KMS-11 (cell line): ENCODE data around the gene ZNF689.

Experiments
- H2AFZ ChIP-seq: fragments of 200-600 bp; sonication (generic); 2 replicates; pipeline ENCODE4 v1.6.1; 2016; ENCODE audit warnings: antibody characterized with exemption, mixed run types, low read depth
- H3K27ac ChIP-seq: fragments of 200-600 bp; sonication (generic); 2 replicates; pipeline ENCODE4 v1.6.1; 2016; ENCODE audit warnings: mild to moderate bottlenecking, mixed run types
- H3K27me3 ChIP-seq: fragments of 200-600 bp; sonication (generic); 2 replicates; pipeline ENCODE4 v1.6.1; 2017; ENCODE audit warnings: mild to moderate bottlenecking, low read depth, mixed run types, moderate library complexity; ENCODE audit not compliant: insufficient read depth
- H3K36me3 ChIP-seq: fragments of 200-600 bp; sonication (generic); 2 replicates; pipeline ENCODE4 v1.6.1; 2017; ENCODE audit warnings: mild to moderate bottlenecking, mixed run types; ENCODE audit not compliant: insufficient read depth
- H3K4me1 ChIP-seq: fragments of 200-600 bp; sonication (generic); 2 replicates; pipeline ENCODE4 v1.6.1; 2016; ENCODE audit warnings: mild to moderate bottlenecking, low read depth, mixed run types; ENCODE audit not compliant: poor library complexity, severe bottlenecking
- H3K4me2 ChIP-seq: fragments of 200-600 bp; sonication (generic); 2 replicates; pipeline ENCODE4 v1.7.0; 2016; ENCODE audit warnings: mild to moderate bottlenecking, mixed run types
- H3K4me3 ChIP-seq: fragments of 200-600 bp; sonication (generic); IDR thresholded peaks from 2 replicates; pipeline ENCODE4 v1.6.1; 2017; ENCODE audit warnings: low read depth, low read length, mixed read lengths; ENCODE audit not compliant: insufficient read depth
- H3K79me2 ChIP-seq: fragments of 200-600 bp; sonication (generic); 2 replicates; pipeline ENCODE4 v1.6.1; 2016; ENCODE audit warnings: low read depth, mixed run types; ENCODE audit not compliant: insufficient read depth
- H3K9ac ChIP-seq: fragments of 200-600 bp; sonication (generic); 2 replicates; pipeline ENCODE4 v1.6.1; 2016; ENCODE audit warnings: mild to moderate bottlenecking, mixed run types
- H4K20me1 ChIP-seq: fragments of 200-600 bp; sonication (generic); 2 replicates; pipeline ENCODE4 v1.6.1; 2016; ENCODE audit warnings: mild to moderate bottlenecking, mixed run types; ENCODE audit not compliant: insufficient read depth
- CTCF ChIP-seq: fragments of 200-600 bp; sonication (generic); conservative IDR thresholded peaks from 2 replicates; pipeline ENCODE4 v1.6.1; 2017; ENCODE audit warnings: low read depth, mild to moderate bottlenecking, antibody characterized with exemption, low read length, moderate library complexity, mixed read lengths

Gene ZNF689

GRCh38 chr16:30604316-30604947, 5.8 kb downstream of the ZNF689 start:
- H3K9ac ChIP-seq, result no peak overlapping the region
- H4K20me1 ChIP-seq, result no peaks in the 10 kb centered on the region
- no peak overlapping the region for H3K27ac ChIP-seq
- peaks cover 5% of the 10 kb centered on the region for H3K4me1 ChIP-seq
- H3K36me3 ChIP-seq, result no peaks in the 10 kb centered on the region
- no peak overlapping the region for H3K4me2 ChIP-seq
- TF ChIP-seq CTCF, result no peak
- no peak overlapping the region for H3K4me3 ChIP-seq
- no peak overlapping the region for H2AFZ ChIP-seq
- no peaks in the 10 kb centered on the region for H3K27me3 ChIP-seq
- H3K79me2 ChIP-seq, result no peaks in the 10 kb centered on the region

- H3K27ac ChIP-seq, result no peak overlapping the region
- no peaks in the 10 kb centered on the region for H3K27me3 ChIP-seq
- H3K4me2 ChIP-seq, result no peak overlapping the region
- no peaks in the 10 kb centered on the region for H3K79me2 ChIP-seq
- H3K9ac ChIP-seq, result no peak overlapping the region
- no peak overlapping the region for H2AFZ ChIP-seq
- H3K36me3 ChIP-seq, result no peaks in the 10 kb centered on the region
- H3K4me3 ChIP-seq, result no peak overlapping the region
- H4K20me1 ChIP-seq, result no peaks in the 10 kb centered on the region
- TF ChIP-seq CTCF, result no peak
- peaks cover under 1% of the 10 kb centered on the region for H3K4me1 ChIP-seq
Measured at GRCh38 chr16:30603945-30604315, 6.3 kb downstream of the ZNF689 start.

GRCh38 chr16:30602616-30603277, 7.4 kb downstream of the ZNF689 start:
- no peak overlapping the region for H3K4me2 ChIP-seq
- no peaks in the 10 kb centered on the region for H3K36me3 ChIP-seq
- no peaks in the 10 kb centered on the region for H3K79me2 ChIP-seq
- H3K4me1 ChIP-seq, result peaks cover 8% of the 10 kb centered on the region
- no peak overlapping the region for H3K27ac ChIP-seq
- H3K27me3 ChIP-seq, result no peaks in the 10 kb centered on the region
- H3K9ac ChIP-seq, result no peak overlapping the region
- TF ChIP-seq CTCF, result no peak
- H3K4me3 ChIP-seq, result no peak overlapping the region
- H2AFZ ChIP-seq, result no peak overlapping the region
- H4K20me1 ChIP-seq, result no peaks in the 10 kb centered on the region

- no peak for TF ChIP-seq CTCF
- Histone ChIP-seq H3K79me2 (no peaks in the 10 kb centered on the region), H3K4me1 (peaks cover 8% of the 10 kb centered on the region), H3K4me3 (no peak overlapping the region), H3K36me3 (no peaks in the 10 kb centered on the region), H4K20me1 (no peaks in the 10 kb centered on the region), H3K27ac (no peak overlapping the region), H2AFZ (no peak overlapping the region), H3K9ac (no peak overlapping the region), H3K27me3 (no peaks in the 10 kb centered on the region), H3K4me2 (no peak overlapping the region)
Measured at GRCh38 chr16:30601966-30602365, 8.2 kb downstream of the ZNF689 start.
